Smooth muscle cell (in vitro differentiated cells): ENCODE results near the gene ZNF668. TPM values are rescaled to one million over a fixed set of nuclear protein-coding genes. Genes with fewer than 3 reads are reported as not detected.

ENCODE experiments used
- DNase-seq: peaks from one replicate; lab custom pipeline; 2025; ENCODE audit not compliant: unreplicated experiment; lab: John Stamatoyannopoulos, UW
- H2AFZ ChIP-seq: fragments of 200-600 bp; sonication (generic); 2 replicates; pipeline ENCODE4 v1.6.0; 2016; ENCODE audit warnings: antibody characterized with exemption, low read depth, mild to moderate bottlenecking
- H3F3A ChIP-seq: fragments of 200-600 bp; sonication (generic); 2 replicates; pipeline ENCODE4 v1.6.0; 2017; ENCODE audit warnings: antibody characterized with exemption, low read depth
- H3K27ac ChIP-seq: fragments of 200-600 bp; sonication (generic); 2 replicates; pipeline ENCODE4 v1.5.1; 2016; ENCODE audit warnings: low read depth, mild to moderate bottlenecking
- H3K27me3 ChIP-seq: fragments of 200-600 bp; sonication (generic); 2 replicates; pipeline ENCODE4 v1.6.1; 2016; ENCODE audit warnings: low read depth, mild to moderate bottlenecking
- H3K36me3 ChIP-seq: fragments of 200-600 bp; sonication (generic); 2 replicates; pipeline ENCODE4 v1.5.1; 2016; ENCODE audit warnings: low read depth
- H3K4me1 ChIP-seq: fragments of 200-600 bp; sonication (generic); 2 replicates; pipeline ENCODE4 v1.5.1; 2016; ENCODE audit warnings: low read depth
- H3K4me2 ChIP-seq: fragments of 200-600 bp; sonication (generic); 2 replicates; pipeline ENCODE4 v1.6.0; 2016; ENCODE audit warnings: mild to moderate bottlenecking
- H3K4me3 ChIP-seq: fragments of 200-600 bp; sonication (generic); 2 replicates; pipeline ENCODE4 v1.5.1; 2016; ENCODE audit warnings: mild to moderate bottlenecking
- H3K79me2 ChIP-seq: fragments of 200-600 bp; sonication (generic); 2 replicates; pipeline ENCODE4 v1.6.0; 2016; ENCODE audit warnings: low read depth, mild to moderate bottlenecking
- H3K9ac ChIP-seq: fragments of 200-600 bp; sonication (generic); 2 replicates; pipeline ENCODE4 v1.6.0; 2016; ENCODE audit warnings: low read depth
- H3K9me3 ChIP-seq: fragments of 200-600 bp; sonication (generic); replicated peaks from 2 replicates; pipeline ENCODE4 v1.5.1; 2016; ENCODE audit warnings: low read depth
- H4K20me1 ChIP-seq: fragments of 200-600 bp; sonication (generic); 2 replicates; pipeline ENCODE4 v1.6.0; 2016; ENCODE audit warnings: low read depth
- WGBS: methylation state at CpG from one replicate; pipeline ENCODE4 v1.1.7; 2016; ENCODE audit warnings: low lambda C conversion rate; 5-methylcytosine and 5-hydroxymethylcytosine counted together
- polyA plus RNA-seq: library from polyadenylated mRNA; unstranded; fragments of >200 nt; fragmentation: Nextera tagmentation; extraction: Ambion mirVana; gene quantifications from 2 replicates; pipeline ENCODE4 v1.2.1, GENCODE V29; 2016
- total RNA-seq: library from RNA; depleted of rRNA; stranded (reverse); fragments of >200 nt; gene quantifications from 2 replicates; pipeline ENCODE4 v1.2.3, GENCODE V29; 2014
- TF ChIP-seq, protein P1 (sequence below): fragments of 200-600 bp; sonication (generic); IDR thresholded peaks from 2 replicates; pipeline ENCODE4 v1.5.1; 2017; ENCODE audit warnings: borderline replicate concordance, mild to moderate bottlenecking, antibody characterized with exemption; ENCODE audit not compliant: insufficient read depth, poor library complexity, severe bottlenecking

Gene ZNF668
- total and polyA plus RNA-seq, 2 experiments from 2014 or later, result 7.3 to 20.1 TPM

GRCh38 chr16:31063495-31063842 lies 10.6 kb downstream of the ZNF668 start:
- peak overlapping the region; percentile 89 for H3K27ac ChIP-seq
- no peak overlapping the region for H3K4me3 ChIP-seq
- 97% methylated on average over 9 of the region's 9 CpGs for WGBS
- no peaks in the 10 kb centered on the region for H3K36me3 ChIP-seq
- no peak overlapping the region for H3K4me2 ChIP-seq
- H4K20me1 ChIP-seq, result peaks cover 7% of the 10 kb centered on the region
- no peaks in the 10 kb centered on the region for H3K9me3 ChIP-seq
- peaks cover 4% of the 10 kb centered on the region for H3K4me1 ChIP-seq
- DNase-seq, result no peak
- H3K79me2 ChIP-seq, result peaks cover 21% of the 10 kb centered on the region
- H3K27me3 ChIP-seq, result no peaks in the 10 kb centered on the region
- H2AFZ ChIP-seq, result no peak overlapping the region
- peaks cover 14% of the 10 kb centered on the region for H3F3A ChIP-seq
- TF ChIP-seq, protein P1, sequence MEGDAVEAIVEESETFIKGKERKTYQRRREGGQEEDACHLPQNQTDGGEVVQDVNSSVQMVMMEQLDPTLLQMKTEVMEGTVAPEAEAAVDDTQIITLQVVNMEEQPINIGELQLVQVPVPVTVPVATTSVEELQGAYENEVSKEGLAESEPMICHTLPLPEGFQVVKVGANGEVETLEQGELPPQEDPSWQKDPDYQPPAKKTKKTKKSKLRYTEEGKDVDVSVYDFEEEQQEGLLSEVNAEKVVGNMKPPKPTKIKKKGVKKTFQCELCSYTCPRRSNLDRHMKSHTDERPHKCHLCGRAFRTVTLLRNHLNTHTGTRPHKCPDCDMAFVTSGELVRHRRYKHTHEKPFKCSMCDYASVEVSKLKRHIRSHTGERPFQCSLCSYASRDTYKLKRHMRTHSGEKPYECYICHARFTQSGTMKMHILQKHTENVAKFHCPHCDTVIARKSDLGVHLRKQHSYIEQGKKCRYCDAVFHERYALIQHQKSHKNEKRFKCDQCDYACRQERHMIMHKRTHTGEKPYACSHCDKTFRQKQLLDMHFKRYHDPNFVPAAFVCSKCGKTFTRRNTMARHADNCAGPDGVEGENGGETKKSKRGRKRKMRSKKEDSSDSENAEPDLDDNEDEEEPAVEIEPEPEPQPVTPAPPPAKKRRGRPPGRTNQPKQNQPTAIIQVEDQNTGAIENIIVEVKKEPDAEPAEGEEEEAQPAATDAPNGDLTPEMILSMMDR, result no peak
- no peak overlapping the region for H3K9ac ChIP-seq

DNA sequence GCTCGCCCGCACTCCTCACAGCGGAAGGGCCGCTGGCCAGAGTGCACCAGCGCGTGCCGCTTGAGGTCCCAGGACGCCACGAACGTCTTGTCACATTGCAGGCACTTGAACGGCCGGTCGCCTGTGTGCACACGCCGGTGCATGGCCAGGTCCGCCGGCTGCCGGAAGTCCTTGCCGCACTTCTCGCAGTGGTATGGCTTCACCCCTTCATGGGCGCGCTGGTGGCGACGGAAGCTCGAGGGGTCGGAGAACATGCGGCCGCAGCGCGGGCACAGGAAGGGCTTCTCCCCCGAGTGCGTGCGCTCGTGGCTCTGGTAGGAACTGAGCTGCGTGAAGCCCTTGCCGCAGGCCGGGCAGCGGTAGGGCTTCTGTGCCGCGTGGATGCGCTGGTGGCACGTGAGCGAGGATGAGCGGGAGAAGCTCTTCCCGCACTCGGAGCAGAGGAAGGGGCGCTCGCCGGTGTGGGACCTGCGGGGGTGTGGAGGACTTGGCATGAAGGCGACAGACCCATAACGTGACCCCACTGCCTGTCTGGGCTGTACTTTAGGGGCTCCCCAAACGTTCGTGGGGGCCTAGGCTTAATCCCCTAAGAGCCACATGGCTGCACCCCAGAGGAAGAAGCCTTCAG lies 12.1 kb downstream of the ZNF668 start:
- TF ChIP-seq, protein P1, result no peak
- Histone ChIP-seq H3K79me2 (peaks cover 9% of the 10 kb centered on the region), H3K9me3 (no peaks in the 10 kb centered on the region), H3F3A (peaks cover 14% of the 10 kb centered on the region), H3K4me1 (peaks cover 4% of the 10 kb centered on the region), H3K9ac (no peak overlapping the region), H4K20me1 (peaks cover 4% of the 10 kb centered on the region), H3K4me2 (no peak overlapping the region), H3K27ac (no peak overlapping the region), H3K36me3 (no peaks in the 10 kb centered on the region), H3K27me3 (no peaks in the 10 kb centered on the region), H2AFZ (no peak overlapping the region), H3K4me3 (no peak overlapping the region)
- DNase-seq, result no peak
- 98% methylated on average over 53 of the region's 54 CpGs for WGBS

- TF ChIP-seq, protein P1, result no peak
- H3K9me3 ChIP-seq, result no peaks in the 10 kb centered on the region
- no peak overlapping the region for H3K27ac ChIP-seq
- peaks cover 4% of the 10 kb centered on the region for H3K4me1 ChIP-seq
- H3F3A ChIP-seq, result peaks cover 14% of the 10 kb centered on the region
- 97% methylated on average over 35 of the region's 42 CpGs for WGBS
- H4K20me1 ChIP-seq, result peaks cover 2% of the 10 kb centered on the region
- no peaks in the 10 kb centered on the region for H3K36me3 ChIP-seq
- H3K9ac ChIP-seq, result no peak overlapping the region
- no peak overlapping the region for H3K4me3 ChIP-seq
- no peaks in the 10 kb centered on the region for H3K27me3 ChIP-seq
- H3K4me2 ChIP-seq, result no peak overlapping the region
- no peak for DNase-seq
- peaks cover 9% of the 10 kb centered on the region for H3K79me2 ChIP-seq
- no peak overlapping the region for H2AFZ ChIP-seq
Measured at GRCh38 chr16:31061126-31061812, 12.8 kb downstream of the ZNF668 start.

- no peak overlapping the region for H3K9ac ChIP-seq
- WGBS, result 87% methylated on average over 4 of the region's 4 CpGs
Measured at GRCh38 chr16:31055613-31056012, 18.4 kb downstream of the ZNF668 start.

More at GRCh38 chr16:31055613-31056012, 18.4 kb downstream of the ZNF668 start:
- Histone ChIP-seq H3K36me3 (no peaks in the 10 kb centered on the region), H3K4me1 (no peaks in the 10 kb centered on the region), H3K27me3 (no peaks in the 10 kb centered on the region), H3K4me2 (no peak overlapping the region), H3K9me3 (no peaks in the 10 kb centered on the region), H2AFZ (no peak overlapping the region), H3K27ac (no peak overlapping the region), H3F3A (peaks cover 5% of the 10 kb centered on the region), H3K4me3 (no peak overlapping the region), H3K79me2 (no peaks in the 10 kb centered on the region), H4K20me1 (no peaks in the 10 kb centered on the region)
- TF ChIP-seq, protein P1, result no peak
- no peak for DNase-seq
